ENCODE results near the gene ANXA5.

Gene ANXA5

DNA sequence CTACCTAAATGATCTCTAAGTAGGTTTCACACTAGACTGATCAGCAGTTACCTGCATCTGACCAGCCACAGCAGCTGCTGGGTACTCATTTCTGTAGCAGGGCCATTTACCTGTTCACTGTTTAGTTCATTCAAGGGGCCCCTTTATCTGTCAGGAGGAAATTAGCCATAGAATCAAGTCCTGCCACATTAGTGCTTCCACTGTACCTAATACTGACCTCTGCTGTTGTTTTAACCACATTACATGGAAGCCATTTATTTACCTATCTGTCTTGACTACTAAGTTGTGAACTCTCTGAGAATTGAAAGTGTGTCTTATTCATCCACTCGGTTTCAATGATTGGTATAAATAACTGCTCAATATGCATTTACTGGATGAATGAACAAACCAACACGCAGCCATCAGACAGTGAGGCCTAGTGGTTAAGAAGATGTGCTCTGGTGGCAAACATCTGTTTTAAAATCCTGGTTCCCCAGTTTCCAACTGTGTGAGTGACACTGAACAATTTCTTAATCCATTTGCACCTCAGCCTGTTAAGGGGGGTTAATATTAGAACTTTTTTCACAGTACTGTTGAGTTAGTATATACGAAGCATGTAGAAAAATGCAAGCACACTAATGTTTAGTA is 30.0 kb upstream of the ANXA5 start:
- TF ChIP-seq, protein P1, sequence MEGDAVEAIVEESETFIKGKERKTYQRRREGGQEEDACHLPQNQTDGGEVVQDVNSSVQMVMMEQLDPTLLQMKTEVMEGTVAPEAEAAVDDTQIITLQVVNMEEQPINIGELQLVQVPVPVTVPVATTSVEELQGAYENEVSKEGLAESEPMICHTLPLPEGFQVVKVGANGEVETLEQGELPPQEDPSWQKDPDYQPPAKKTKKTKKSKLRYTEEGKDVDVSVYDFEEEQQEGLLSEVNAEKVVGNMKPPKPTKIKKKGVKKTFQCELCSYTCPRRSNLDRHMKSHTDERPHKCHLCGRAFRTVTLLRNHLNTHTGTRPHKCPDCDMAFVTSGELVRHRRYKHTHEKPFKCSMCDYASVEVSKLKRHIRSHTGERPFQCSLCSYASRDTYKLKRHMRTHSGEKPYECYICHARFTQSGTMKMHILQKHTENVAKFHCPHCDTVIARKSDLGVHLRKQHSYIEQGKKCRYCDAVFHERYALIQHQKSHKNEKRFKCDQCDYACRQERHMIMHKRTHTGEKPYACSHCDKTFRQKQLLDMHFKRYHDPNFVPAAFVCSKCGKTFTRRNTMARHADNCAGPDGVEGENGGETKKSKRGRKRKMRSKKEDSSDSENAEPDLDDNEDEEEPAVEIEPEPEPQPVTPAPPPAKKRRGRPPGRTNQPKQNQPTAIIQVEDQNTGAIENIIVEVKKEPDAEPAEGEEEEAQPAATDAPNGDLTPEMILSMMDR (IDR thresholded peaks at IDR 0.05; ENCODE audit: insufficient read depth, low read depth, low read length, missing control alignments), result peak; percentile 63
- no peak overlapping the region for H3K4me3 ChIP-seq (ENCODE audit: low read depth, low read length)
- peak; percentile 81 for DNase-seq (ENCODE audit: low read depth)

- no peak for DNase-seq (ENCODE audit: low read depth)
- H3K4me3 ChIP-seq (ENCODE audit: low read depth, low read length), result no peak overlapping the region
- TF ChIP-seq, protein P1 (IDR thresholded peaks at IDR 0.05; ENCODE audit: insufficient read depth, low read depth, low read length, missing control alignments), result no peak
Measured at GRCh38 chr4:121724671-121725070, 27.9 kb upstream of the ANXA5 start.

- TF ChIP-seq, protein P1 (IDR thresholded peaks at IDR 0.05; ENCODE audit: insufficient read depth, low read depth, low read length, missing control alignments), result no peak
- no peak overlapping the region for H3K4me3 ChIP-seq (ENCODE audit: low read depth, low read length)
- DNase-seq (ENCODE audit: low read depth), result no peak
Measured at GRCh38 chr4:121721700-121722099, 24.9 kb upstream of the ANXA5 start.

- DNase-seq (ENCODE audit: low read depth), result no peak
- TF ChIP-seq, protein P1 (IDR thresholded peaks at IDR 0.05; ENCODE audit: insufficient read depth, low read depth, low read length, missing control alignments), result no peak
- no peak overlapping the region for H3K4me3 ChIP-seq (ENCODE audit: low read depth, low read length)
Measured at GRCh38 chr4:121720109-121720508, 23.3 kb upstream of the ANXA5 start.

DNA sequence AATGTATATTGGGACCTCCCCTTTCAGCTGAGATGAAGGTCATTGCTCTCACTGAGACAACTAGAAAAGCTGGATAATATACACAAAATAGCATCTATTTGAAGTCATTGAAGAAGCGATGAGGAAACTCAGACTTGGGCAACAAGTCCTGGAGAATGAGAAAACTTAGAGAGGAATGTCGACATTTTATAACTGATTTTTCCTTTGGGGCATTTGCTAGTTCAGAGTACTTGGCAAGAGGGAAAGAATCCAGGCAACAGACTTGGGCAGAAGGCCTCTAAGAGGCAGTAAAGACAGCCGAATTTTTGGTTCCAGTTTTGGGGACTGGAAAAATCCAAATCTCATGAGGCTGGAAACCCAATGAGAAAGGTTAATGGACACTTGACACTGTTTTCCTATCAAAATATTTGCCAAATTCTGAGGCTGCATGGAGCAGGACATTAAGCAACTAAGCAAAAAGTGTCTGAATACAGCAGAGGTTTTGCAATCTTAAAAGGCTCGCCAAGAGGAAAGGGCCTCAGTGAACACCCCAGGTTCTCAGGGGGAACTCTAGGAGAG is 21.0 kb upstream of the ANXA5 start:
- TF ChIP-seq, protein P1 (IDR thresholded peaks at IDR 0.05; ENCODE audit: insufficient read depth, low read depth, low read length, missing control alignments), result no peak
- no peak for DNase-seq (ENCODE audit: low read depth)
- no peak overlapping the region for H3K4me3 ChIP-seq (ENCODE audit: low read depth, low read length)

DNA sequence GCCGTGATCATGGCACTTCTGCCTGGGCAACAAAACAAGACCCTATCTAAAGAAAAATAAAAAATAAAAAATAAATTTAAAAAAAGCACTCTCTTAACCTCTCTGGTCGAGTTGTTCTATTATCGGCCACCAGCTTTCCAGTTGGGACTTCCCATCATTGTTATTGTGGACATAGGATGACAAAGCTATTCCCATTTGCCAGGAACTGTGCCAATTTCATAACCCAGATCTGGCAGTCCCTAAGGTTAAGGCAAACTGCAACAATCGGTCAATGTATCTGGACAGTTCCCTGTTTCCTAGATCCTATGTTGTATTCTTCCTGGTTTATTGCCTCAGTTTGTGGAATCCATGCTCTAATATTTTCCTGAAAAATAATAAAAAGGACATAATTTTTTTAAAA is 17.8 kb upstream of the ANXA5 start:
- H3K4me3 ChIP-seq (ENCODE audit: low read depth, low read length), result no peak overlapping the region
- TF ChIP-seq, protein P1 (IDR thresholded peaks at IDR 0.05; ENCODE audit: insufficient read depth, low read depth, low read length, missing control alignments), result no peak
- DNase-seq (ENCODE audit: low read depth), result no peak

DNA sequence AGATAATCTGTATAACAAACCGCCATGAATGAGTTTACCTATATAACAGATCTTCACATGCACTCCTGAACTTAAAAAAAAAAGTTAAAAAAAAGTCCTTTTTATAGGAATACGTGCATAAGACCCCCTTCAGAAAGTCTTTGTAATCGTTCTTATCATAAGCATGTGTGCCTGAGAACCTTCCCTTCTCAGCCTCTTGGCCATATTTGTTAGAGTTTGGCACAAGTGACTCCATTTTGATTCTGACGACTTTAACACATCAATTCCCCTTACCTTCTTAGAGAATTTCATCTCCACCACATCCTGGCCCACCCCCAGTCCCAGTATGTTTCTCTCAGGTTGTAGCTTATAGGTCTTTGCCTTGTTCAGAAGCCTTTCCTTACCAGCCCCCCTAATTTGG is 16.0 kb upstream of the ANXA5 start:
- no peak for DNase-seq (ENCODE audit: low read depth)
- TF ChIP-seq, protein P1 (IDR thresholded peaks at IDR 0.05; ENCODE audit: insufficient read depth, low read depth, low read length, missing control alignments), result no peak
- no peak overlapping the region for H3K4me3 ChIP-seq (ENCODE audit: low read depth, low read length)

Measured in GM12865 (cell line).